ENCODE measurements around the gene LAYN. TPM values are rescaled to one million over a fixed set of nuclear protein-coding genes. Genes with fewer than 3 reads are reported as not detected.

The LAYN gene
- total RNA-seq, 2 experiments from 2014 or later: 92.2 to 93.7 TPM

DNA sequence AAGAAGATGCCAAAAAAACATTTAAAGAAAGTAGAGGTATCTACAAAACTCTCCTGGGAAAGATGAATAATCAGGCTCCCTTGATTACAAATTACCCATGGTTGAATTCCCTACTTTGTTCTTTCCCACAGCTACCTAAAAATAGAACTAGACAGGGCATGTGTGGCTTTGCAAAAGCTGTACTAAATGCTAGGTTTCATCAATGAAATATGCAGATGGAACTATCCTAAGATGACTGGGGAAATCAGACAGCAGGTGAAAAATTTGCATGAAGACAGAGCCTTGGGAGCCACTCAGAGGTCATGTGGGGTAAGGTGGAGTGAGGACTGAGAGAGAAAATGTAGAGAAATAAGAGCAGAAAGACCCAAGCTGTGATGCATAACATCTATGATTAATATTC, 14.7 kb downstream of the LAYN start:
- Mint-ChIP-seq H3K27me3 (no peaks in the 10 kb centered on the region), H3K36me3 (ENCODE audit: low read depth) (peaks cover 61% of the 10 kb centered on the region), H3K27ac (no peak overlapping the region), H3K4me1 (ENCODE audit: low read depth) (no peaks in the 10 kb centered on the region), H3K9me3 (peaks cover 8% of the 10 kb centered on the region), H3K4me3 (no peak overlapping the region)
- POLR2A ChIA-PET: interaction anchor here (1.7 kb wide), 1 partner anchor 13 kb away, joined by 6 read pairs; no protein-coding TSS in a partner anchor
- TF ChIP-seq, protein P1, sequence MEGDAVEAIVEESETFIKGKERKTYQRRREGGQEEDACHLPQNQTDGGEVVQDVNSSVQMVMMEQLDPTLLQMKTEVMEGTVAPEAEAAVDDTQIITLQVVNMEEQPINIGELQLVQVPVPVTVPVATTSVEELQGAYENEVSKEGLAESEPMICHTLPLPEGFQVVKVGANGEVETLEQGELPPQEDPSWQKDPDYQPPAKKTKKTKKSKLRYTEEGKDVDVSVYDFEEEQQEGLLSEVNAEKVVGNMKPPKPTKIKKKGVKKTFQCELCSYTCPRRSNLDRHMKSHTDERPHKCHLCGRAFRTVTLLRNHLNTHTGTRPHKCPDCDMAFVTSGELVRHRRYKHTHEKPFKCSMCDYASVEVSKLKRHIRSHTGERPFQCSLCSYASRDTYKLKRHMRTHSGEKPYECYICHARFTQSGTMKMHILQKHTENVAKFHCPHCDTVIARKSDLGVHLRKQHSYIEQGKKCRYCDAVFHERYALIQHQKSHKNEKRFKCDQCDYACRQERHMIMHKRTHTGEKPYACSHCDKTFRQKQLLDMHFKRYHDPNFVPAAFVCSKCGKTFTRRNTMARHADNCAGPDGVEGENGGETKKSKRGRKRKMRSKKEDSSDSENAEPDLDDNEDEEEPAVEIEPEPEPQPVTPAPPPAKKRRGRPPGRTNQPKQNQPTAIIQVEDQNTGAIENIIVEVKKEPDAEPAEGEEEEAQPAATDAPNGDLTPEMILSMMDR (IDR thresholded peaks at IDR 0.05): no peak
- ATAC-seq (no peak), DNase-seq (no peak)
- CTCF ChIA-PET: interaction anchor here (1.4 to 1.7 kb wide), 4 partner anchors 10 to 108 kb away, joined by 4 to 10 read pairs (median 5); no protein-coding TSS in a partner anchor
- intact Hi-C loops (cut with micrococcal nuclease): no loop called here

DNA sequence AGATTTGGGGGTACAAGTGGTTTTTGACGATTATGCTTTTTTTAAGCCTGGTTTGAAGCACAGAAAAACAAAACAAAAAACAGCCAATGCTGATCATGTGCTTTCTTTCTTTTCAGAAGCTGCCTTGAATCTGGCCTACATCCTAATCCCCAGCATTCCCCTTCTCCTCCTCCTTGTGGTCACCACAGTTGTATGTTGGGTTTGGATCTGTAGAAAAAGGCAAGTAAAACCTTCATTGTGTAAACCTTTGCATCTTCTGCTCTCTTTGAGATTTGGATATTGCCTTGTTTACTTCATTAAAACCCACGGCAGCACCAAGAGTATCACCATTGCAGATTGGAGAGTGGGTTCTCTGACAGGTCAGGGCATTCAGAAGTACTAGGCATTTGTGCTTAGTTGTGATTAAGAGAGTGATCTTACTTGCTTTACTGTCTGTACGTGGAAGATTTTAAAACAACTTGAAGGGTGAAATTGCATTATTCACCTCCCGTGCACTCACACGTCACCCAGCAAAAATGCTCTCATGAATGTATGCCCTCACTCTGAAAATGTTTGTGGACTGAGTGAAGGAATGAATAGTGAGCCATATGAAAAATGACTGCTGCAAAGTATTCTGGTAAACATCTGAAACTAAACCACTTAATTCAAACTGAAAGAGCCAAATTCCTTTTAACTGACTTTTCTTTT, 17.0 kb downstream of the LAYN start:
- POLR2A ChIA-PET: no interaction called here
- intact Hi-C loops (cut with micrococcal nuclease): no loop called here
- DNase-seq (no peak), ATAC-seq (no peak)
- no peaks in the 10 kb centered on the region for H3K4me1 Mint-ChIP-seq (ENCODE audit: low read depth)
- TF ChIP-seq, protein P1 (IDR thresholded peaks at IDR 0.05): no peak
- H3K27ac Mint-ChIP-seq: no peak overlapping the region
- no peak overlapping the region for H3K4me3 Mint-ChIP-seq
- CTCF ChIA-PET: interaction anchor here (1.4 to 1.8 kb wide), 2 partner anchors 9 to 103 kb away, joined by 3 to 5 read pairs; no protein-coding TSS in a partner anchor
- H3K9me3 Mint-ChIP-seq: peaks cover 8% of the 10 kb centered on the region
- H3K36me3 Mint-ChIP-seq (ENCODE audit: low read depth): peaks cover 48% of the 10 kb centered on the region
- H3K27me3 Mint-ChIP-seq: no peaks in the 10 kb centered on the region

DNA sequence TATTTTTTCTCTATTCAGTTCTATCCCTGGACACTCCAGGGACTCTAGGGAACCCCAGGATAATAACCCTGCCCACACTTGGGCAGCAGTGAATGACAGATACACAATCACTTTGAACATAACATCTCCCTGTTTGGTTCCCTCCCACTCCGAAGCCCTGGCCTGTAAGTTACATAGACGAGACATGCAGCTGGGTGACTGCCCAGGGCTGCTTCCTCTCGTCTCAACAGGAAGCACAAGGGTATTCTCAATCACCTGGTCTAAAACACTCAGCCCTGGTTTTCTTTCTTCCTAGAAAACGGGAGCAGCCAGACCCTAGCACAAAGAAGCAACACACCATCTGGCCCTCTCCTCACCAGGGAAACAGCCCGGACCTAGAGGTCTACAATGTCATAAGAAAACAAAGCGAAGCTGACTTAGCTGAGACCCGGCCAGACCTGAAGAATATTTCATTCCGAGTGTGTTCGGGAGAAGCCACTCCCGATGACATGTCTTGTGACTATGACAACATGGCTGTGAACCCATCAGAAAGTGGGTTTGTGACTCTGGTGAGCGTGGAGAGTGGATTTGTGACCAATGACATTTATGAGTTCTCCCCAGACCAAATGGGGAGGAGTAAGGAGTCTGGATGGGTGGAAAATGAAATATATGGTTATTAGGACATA, 19.4 kb downstream of the LAYN start:
- no peaks in the 10 kb centered on the region for H3K27me3 Mint-ChIP-seq
- H3K27ac Mint-ChIP-seq: no peak overlapping the region
- ChIA-PET POLR2A (no interaction called here), CTCF (interaction anchor here (2.6 to 5.5 kb wide), 2 partner anchors 105 to 217 kb away, joined by 12 to 39 read pairs; no protein-coding TSS in a partner anchor)
- TF ChIP-seq, protein P1 (IDR thresholded peaks at IDR 0.05): no peak
- H3K36me3 Mint-ChIP-seq (ENCODE audit: low read depth): peaks cover 35% of the 10 kb centered on the region
- H3K4me3 Mint-ChIP-seq: no peak overlapping the region
- H3K4me1 Mint-ChIP-seq (ENCODE audit: low read depth): no peaks in the 10 kb centered on the region
- DNase-seq: no peak
- intact Hi-C loops (cut with micrococcal nuclease): loop anchor here (5.0 kb wide), 1 partner anchor 103 kb away; no protein-coding TSS in a partner anchor
- ATAC-seq: no peak
- peaks cover 8% of the 10 kb centered on the region for H3K9me3 Mint-ChIP-seq

DNA sequence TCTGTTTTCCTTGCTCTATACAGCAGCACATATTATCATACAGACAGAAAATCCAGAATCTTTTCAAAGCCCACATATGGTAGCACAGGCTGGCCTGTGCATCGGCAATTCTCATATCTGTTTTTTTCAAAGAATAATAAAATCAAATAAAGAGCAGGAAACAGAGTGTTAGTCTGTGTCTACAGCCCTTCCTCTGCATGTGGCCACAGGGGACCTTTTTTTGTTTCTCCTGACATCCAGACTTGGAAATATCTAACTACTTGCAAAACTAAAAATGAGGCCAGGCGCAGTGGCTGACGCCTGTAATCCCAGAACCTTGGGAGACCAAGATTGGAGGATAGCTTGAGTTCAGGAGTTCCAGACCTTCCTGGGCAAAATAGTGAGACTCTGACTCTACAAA, 20.3 kb downstream of the LAYN start:
- no peaks in the 10 kb centered on the region for H3K27me3 Mint-ChIP-seq
- peaks cover 4% of the 10 kb centered on the region for H3K4me1 Mint-ChIP-seq (ENCODE audit: low read depth)
- no peak overlapping the region for H3K27ac Mint-ChIP-seq
- no peak overlapping the region for H3K4me3 Mint-ChIP-seq
- POLR2A ChIA-PET: no interaction called here
- DNase-seq (no peak), ATAC-seq (no peak)
- CTCF ChIA-PET: interaction anchor here (1.5 to 5.5 kb wide), 4 partner anchors 10 to 280 kb away, joined by 3 to 39 read pairs (median 10); no protein-coding TSS in a partner anchor
- intact Hi-C loops (cut with micrococcal nuclease): loop anchor here (5.0 kb wide), 1 partner anchor 103 kb away; no protein-coding TSS in a partner anchor
- H3K9me3 Mint-ChIP-seq: peaks cover 5% of the 10 kb centered on the region
- TF ChIP-seq, protein P1 (IDR thresholded peaks at IDR 0.05): no peak
- H3K36me3 Mint-ChIP-seq (ENCODE audit: low read depth): peaks cover 28% of the 10 kb centered on the region

All from activated CD8-positive, alpha-beta T cell treated with anti-CD3 and anti-CD28 coated beads for 36 hours (primary cell).